ENCODE results near the gene SKP1. TPM values are rescaled to one million over a fixed set of nuclear protein-coding genes. Genes with fewer than 3 reads are reported as not detected.

Gene SKP1
- total and polyA plus RNA-seq, 10 of the 15 experiments (the other 5 are each of a cell fraction or from before 2014, with no cell fraction given), result 100 to 1,686 (median 519) TPM

- no peaks in the 10 kb centered on the region for H4K20me1 ChIP-seq (ENCODE audit: control insufficient read depth, insufficient read depth)
- ChIA-PET CTCF (interaction anchor here (1.2 to 10.7 kb wide), 4 partner anchors 13 to 45 kb away, joined by 7 to 112 read pairs (median 56); no protein-coding TSS in a partner anchor), RAD21 (ENCODE audit: unreplicated experiment) (interaction anchor here (0.6 to 10.8 kb wide), 4 partner anchors 12 to 112 kb away, joined by 4 to 123 read pairs (median 58); no protein-coding TSS in a partner anchor), POLR2A (interaction anchor here (1.2 to 11.6 kb wide), 4 partner anchors 18 to 111 kb away, joined by 3 to 291 read pairs (median 4); no protein-coding TSS in a partner anchor), SMC1A (ENCODE audit: uncharacterized antibody, unreplicated experiment) (interaction anchor here (0.5 to 11.4 kb wide), 4 partner anchors 10 to 174 kb away, joined by 3 to 152 read pairs (median 21); no protein-coding TSS in a partner anchor)
- BruUV-seq (replicated peaks), result TSS peak; percentile 96
- peak within 1 kb of the TSS; percentile 56 for H3K27ac ChIP-seq (ENCODE audit: control insufficient read depth, insufficient read depth)
- no peak for DNase-seq (ENCODE audit: low read depth, low spot score)
- peak within 1 kb of the TSS; percentile 83 for H3K4me3 ChIP-seq
- peak; percentile 82 for ATAC-seq
- H3K9ac ChIP-seq (ENCODE audit: control insufficient read depth, insufficient read depth, low read length), result peak within 1 kb of the TSS; percentile 69
- 17% methylated on average over 63 of the region's 90 CpGs for WGBS (ENCODE audit: insufficient coverage, insufficient replicate concordance, low lambda C conversion rate, missing lambda C conversion rate)
- intact Hi-C loops (cut with micrococcal nuclease; ENCODE audit: unreplicated experiment) (loop anchor here (1.0 to 2.0 kb wide), 3 partner anchors 10 to 19 kb away; no protein-coding TSS in a partner anchor), in situ Hi-C loops (cut with MboI) (no loop called here)
- peaks cover 0 to 3% of the 10 kb centered on the region in 2 experiments; a peak in 1 of 4 replicates for H3K36me3 ChIP-seq (ENCODE audit: control insufficient read depth in 2 of 2, insufficient read depth in 2 of 2, low read length in 1 of 2)
- peak within 1 kb of the TSS; percentile 91 for H2AFZ ChIP-seq (ENCODE audit: control insufficient read depth, low read depth, low read length)
- H3K9me3 ChIP-seq (replicated peaks; ENCODE audit: control insufficient read depth, insufficient read depth, low read length), result no peaks in the 10 kb centered on the region
- H3K27me3 ChIP-seq (replicated peaks in 1 of 2; ENCODE audit: control insufficient read depth in 2 of 2, insufficient read depth in 2 of 2, low read length in 1 of 2), result no peaks in the 10 kb centered on the region; a peak in 1 of 4 replicates
- H3K79me2 ChIP-seq (ENCODE audit: control insufficient read depth, insufficient read depth, low read length), result peaks cover 23% of the 10 kb centered on the region
- peak within 1 kb of the TSS; percentile 100 for H3K4me2 ChIP-seq (ENCODE audit: control insufficient read depth, insufficient read depth)
- FAIRE-seq, result no peak
- H3K4me1 ChIP-seq (ENCODE audit: control insufficient read depth, insufficient read depth, low read length), result peaks cover 40% of the 10 kb centered on the region
- TF ChIP-seq RELB (IDR thresholded peaks at IDR 0.05; ENCODE audit: low read depth) (peak; percentile 80), NKRF (conservative IDR thresholded peaks at IDR 0.05) (0 out of 2 replicates have a peak, but pooled peaks have one; percentile 23), RAD51 (IDR thresholded peaks at IDR 0.05) (no peak), TCF3 (IDR thresholded peaks at IDR 0.05; ENCODE audit: borderline replicate concordance, insufficient read depth, low read depth, low read length) (no peak), ZBTB4 (CRISPR knock-in tag; IDR thresholded peaks at IDR 0.05) (no peak), SMAD1 (IDR thresholded peaks at IDR 0.05; ENCODE audit: low read depth, partially characterized antibody) (peak; percentile 87), RUNX3 (IDR thresholded peaks at IDR 0.05; ENCODE audit: low read length) (peak; percentile 19; the same call in 1 of the 2 replicates), ZNF384 (IDR thresholded peaks at IDR 0.05; ENCODE audit: borderline replicate concordance, low read depth, low read length) (no peak), EED (IDR thresholded peaks at IDR 0.05; ENCODE audit: low read depth) (0 out of 2 replicates have a peak, but pooled peaks have one; percentile 16), ZBED1 (IDR thresholded peaks at IDR 0.05; ENCODE audit: borderline replicate concordance) (no peak; the same call in 1 of the 2 replicates), BRCA1 (IDR thresholded peaks at IDR 0.05; ENCODE audit: low read depth, low read length) (no peak), ASH2L (IDR thresholded peaks at IDR 0.05; ENCODE audit: borderline replicate concordance, low read depth) (no peak), MYB (IDR thresholded peaks at IDR 0.05; ENCODE audit: borderline replicate concordance, low read depth, low read length) (no peak), TCF12 (IDR thresholded peaks at IDR 0.05; ENCODE audit: low read depth, low read length) (no peak), BACH1 (IDR thresholded peaks at IDR 0.05; ENCODE audit: borderline replicate concordance) (no peak; the same call in 1 of the 2 replicates)
Measured at GRCh38 chr5:134113902-134114875, 62.6 kb downstream of the SKP1 start, which contains the start of gene TCF7. Gene TCF7, plus strand, starts transcription at chr5:134114681. Its CDS starts 226 bp downstream, at chr5:134114907.

Data from GM12878 (cell line).